Ectodermal cell (in vitro differentiated cells): ENCODE data around the gene SOWAHB.

ENCODE experiments used
- H3K27ac ChIP-seq: 2 replicates; pipeline ENCODE4 v1.7.0; 2013; ENCODE audit warnings: mild to moderate bottlenecking, low read depth, low read length; ENCODE audit not compliant: insufficient read depth, poor library complexity, severe bottlenecking
- H3K27me3 ChIP-seq: 2 replicates; pipeline ENCODE4 v1.7.0; 2013; ENCODE audit warnings: mild to moderate bottlenecking, low read length; ENCODE audit not compliant: insufficient read depth, control insufficient read depth, poor library complexity, severe bottlenecking
- H3K36me3 ChIP-seq: one replicate; pipeline ENCODE4 v1.7.0; 2013; ENCODE audit warnings: low read length; ENCODE audit not compliant: control insufficient read depth, insufficient read depth
- H3K4me1 ChIP-seq: one replicate; pipeline ENCODE4 v1.7.0; 2013; ENCODE audit warnings: low read length; ENCODE audit not compliant: control insufficient read depth, insufficient read depth
- H3K4me3 ChIP-seq: 2 replicates; pipeline ENCODE4 v1.7.0; 2013; ENCODE audit warnings: low read depth, low read length, control low read depth; ENCODE audit not compliant: insufficient read depth
- H3K9me3 ChIP-seq: 2 replicates; pipeline ENCODE4 v1.7.0; 2013; ENCODE audit warnings: mild to moderate bottlenecking, low read length, moderate library complexity; ENCODE audit not compliant: control insufficient read depth
- WGBS, 2 experiments: methylation state at CpG; one replicate each; pipeline ENCODE4 v1.1.7; 2013; ENCODE audit warnings: missing lambda C conversion rate in 2 of 2; 5-methylcytosine and 5-hydroxymethylcytosine counted together

SOWAHB gene

GRCh38 chr4:76923619-76924357, 25.8 kb upstream of the SOWAHB start:
- Histone ChIP-seq H3K27ac (no peak overlapping the region), H3K4me3 (no peak overlapping the region)
- WGBS, 2 experiments = 84 to 85% methylated on average over 4 to 5 of the region's 5 CpGs

GRCh38 chr4:76920715-76921114, 22.8 kb upstream of the SOWAHB start:
- Histone ChIP-seq H3K4me3 (no peak overlapping the region), H3K36me3 (no peaks in the 10 kb centered on the region), H3K9me3 (no peaks in the 10 kb centered on the region), H3K4me1 (no peaks in the 10 kb centered on the region), H3K27ac (no peak overlapping the region), H3K27me3 (no peaks in the 10 kb centered on the region)

More at GRCh38 chr4:76923619-76924357, 25.8 kb upstream of the SOWAHB start:
- Histone ChIP-seq H3K9me3 (no peaks in the 10 kb centered on the region), H3K27me3 (no peaks in the 10 kb centered on the region), H3K4me1 (no peaks in the 10 kb centered on the region), H3K36me3 (no peaks in the 10 kb centered on the region)

- no peaks in the 10 kb centered on the region for H3K36me3 ChIP-seq
- H3K4me3 ChIP-seq = no peak overlapping the region
- no peaks in the 10 kb centered on the region for H3K9me3 ChIP-seq
- no peaks in the 10 kb centered on the region for H3K4me1 ChIP-seq
- 94 to 95% methylated on average over 1 of the region's 1 CpG for WGBS, 2 experiments
- no peak overlapping the region for H3K27ac ChIP-seq
- H3K27me3 ChIP-seq = no peaks in the 10 kb centered on the region
Observed at GRCh38 chr4:76909711-76910110, 11.8 kb upstream of the SOWAHB start.

GRCh38 chr4:76905521-76905920, 7.6 kb upstream of the SOWAHB start:
- Histone ChIP-seq H3K27ac (no peak overlapping the region), H3K4me3 (no peak overlapping the region), H3K4me1 (no peaks in the 10 kb centered on the region), H3K27me3 (peaks cover 3% of the 10 kb centered on the region), H3K9me3 (no peaks in the 10 kb centered on the region), H3K36me3 (no peaks in the 10 kb centered on the region)
- WGBS, 2 experiments = 89 to 95% methylated on average over 1 of the region's 1 CpG

GRCh38 chr4:76904646-76905190, 6.8 kb upstream of the SOWAHB start:
- Histone ChIP-seq H3K36me3 (no peaks in the 10 kb centered on the region), H3K4me1 (no peaks in the 10 kb centered on the region), H3K9me3 (no peaks in the 10 kb centered on the region), H3K4me3 (no peak overlapping the region), H3K27ac (no peak overlapping the region), H3K27me3 (peaks cover 8% of the 10 kb centered on the region)
- WGBS, 2 experiments = 73 to 77% methylated on average over 4 of the region's 4 CpGs

GRCh38 chr4:76902233-76902890, 4.4 kb upstream of the SOWAHB start:
- Histone ChIP-seq H3K4me1 (no peaks in the 10 kb centered on the region), H3K4me3 (no peak overlapping the region), H3K27me3 (peaks cover 32% of the 10 kb centered on the region), H3K27ac (no peak overlapping the region), H3K9me3 (no peaks in the 10 kb centered on the region), H3K36me3 (no peaks in the 10 kb centered on the region)
- 68 to 75% methylated on average over 3 of the region's 3 CpGs for WGBS, 2 experiments

- H3K27me3 ChIP-seq = peaks cover 63% of the 10 kb centered on the region
- no peaks in the 10 kb centered on the region for H3K9me3 ChIP-seq
Observed at GRCh38 chr4:76898949-76899645, 1.2 kb upstream of the SOWAHB start.

GRCh38 chr4:76898385-76898692, 395 bp upstream of the SOWAHB start:
- no peak overlapping the region for H3K27ac ChIP-seq
- H3K4me3 ChIP-seq = peak overlapping the region; percentile 29
- WGBS, 2 experiments = 12 to 17% methylated on average over 14 of the region's 14 CpGs
- no peaks in the 10 kb centered on the region for H3K36me3 ChIP-seq
- H3K27me3 ChIP-seq = peaks cover 63% of the 10 kb centered on the region
- no peaks in the 10 kb centered on the region for H3K9me3 ChIP-seq
- H3K4me1 ChIP-seq = no peaks in the 10 kb centered on the region

More at GRCh38 chr4:76898949-76899645, 1.2 kb upstream of the SOWAHB start:
- Histone ChIP-seq H3K36me3 (no peaks in the 10 kb centered on the region), H3K27ac (no peak overlapping the region), H3K4me1 (no peaks in the 10 kb centered on the region), H3K4me3 (no peak overlapping the region)
- WGBS, 2 experiments = 77 to 85% methylated on average over 3 to 4 of the region's 4 CpGs

GRCh38 chr4:76896614-76897535, 1.1 kb downstream of the SOWAHB start:
- H3K27ac ChIP-seq = no peak overlapping the region

More at GRCh38 chr4:76896614-76897535, 1.1 kb downstream of the SOWAHB start:
- no peaks in the 10 kb centered on the region for H3K36me3 ChIP-seq
- peak overlapping the region; percentile 29 for H3K4me3 ChIP-seq
- peaks cover 70% of the 10 kb centered on the region for H3K27me3 ChIP-seq
- no peaks in the 10 kb centered on the region for H3K9me3 ChIP-seq
- WGBS, 2 experiments = 3 to 4% methylated on average over 82 of the region's 82 CpGs
- no peaks in the 10 kb centered on the region for H3K4me1 ChIP-seq
